ENCODE data around the gene SH3D21.

GRCh38 chr1:36284061-36284460 is 22.1 kb upstream of the SH3D21 start:
- TF ChIP-seq CTCF (IDR thresholded peaks at IDR 0.05) = no peak
- TF ChIP-seq POLR2A (IDR thresholded peaks at IDR 0.05) = no peak
